ENCODE data around the gene ICAM5.
A peak's percentile ranks its signal among the peaks of the same experiment; 100 is the strongest.
"Not testable (repeated sequence)": the region's sequence is repeated elsewhere in the genome, so short reads cannot be mapped to it uniquely, and the experiment has no call there.

The ICAM5 gene
- long read RNA-seq, donor 1 = 0 reads
- long read RNA-seq, donor 2 = 0 reads
- long read RNA-seq, donor 3, partial matches to known transcripts = 0 of 1 reads
- long read RNA-seq, donor 3, other reads (novel, unspliced or antisense) = 0 of 1 reads
- long read RNA-seq, donor 4 = 0 reads
- long read RNA-seq, donor 5 = 0 reads
- long read RNA-seq, donor 6 = 0 reads
- long read RNA-seq, donor 7 = 0 reads
- long read RNA-seq, donor 8 = 0 reads

GRCh38 chr19:10289836-10290356 is at the start of gene ICAM5:
Gene ICAM5 (plus strand): TSS chr19:10289952. CDS start chr19:10290044, 92 bp downstream.
- peak; percentile 20 for DNase-seq

DNA sequence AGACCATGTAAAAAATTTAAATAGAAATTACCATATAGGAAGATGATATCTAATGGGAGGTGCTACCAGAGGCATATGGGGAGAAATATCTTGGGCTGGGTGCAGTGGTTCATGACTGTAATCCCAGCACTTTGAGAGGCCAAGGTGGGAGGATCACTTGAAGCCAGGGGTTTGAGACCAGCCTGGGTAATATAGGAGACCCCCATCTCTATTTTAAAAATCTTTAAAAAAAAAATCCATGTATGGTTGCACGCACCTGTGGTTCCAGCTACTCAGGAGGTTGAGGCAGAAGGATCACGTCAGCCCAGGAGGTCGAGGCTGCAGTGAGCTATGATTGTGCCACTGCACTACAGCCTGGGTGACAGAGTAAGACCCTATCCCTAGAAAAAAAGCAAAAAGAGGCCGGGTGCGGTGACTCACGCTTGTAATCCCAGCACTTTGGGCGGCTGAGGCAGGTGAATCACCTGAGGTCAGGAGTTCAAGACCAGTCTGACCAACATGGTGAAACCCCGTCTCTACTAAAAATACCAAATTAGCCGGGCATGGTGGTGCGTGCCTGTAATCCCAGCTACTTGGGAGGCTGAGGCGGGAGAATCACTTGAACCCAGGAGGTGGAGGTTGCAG is 47.8 kb upstream of the ICAM5 start:
- not testable (repeated sequence) for DNase-seq

- DNase-seq = no peak
These were observed 46.1 kb upstream of the ICAM5 start for GRCh38 chr19:10243606-10244005.

- no peak for DNase-seq
These were observed 44.4 kb upstream of the ICAM5 start for GRCh38 chr19:10245189-10245939.

- no peak for DNase-seq
These were observed 43.2 kb upstream of the ICAM5 start for GRCh38 chr19:10246511-10246910.

- DNase-seq = peak; percentile 100
These were observed 37.7 kb upstream of the ICAM5 start, which contains the start of gene MRPL4 for GRCh38 chr19:10251792-10252694. Gene MRPL4 (plus strand): TSS chr19:10252214. CDS start chr19:10252254, 40 bp downstream.

DNA sequence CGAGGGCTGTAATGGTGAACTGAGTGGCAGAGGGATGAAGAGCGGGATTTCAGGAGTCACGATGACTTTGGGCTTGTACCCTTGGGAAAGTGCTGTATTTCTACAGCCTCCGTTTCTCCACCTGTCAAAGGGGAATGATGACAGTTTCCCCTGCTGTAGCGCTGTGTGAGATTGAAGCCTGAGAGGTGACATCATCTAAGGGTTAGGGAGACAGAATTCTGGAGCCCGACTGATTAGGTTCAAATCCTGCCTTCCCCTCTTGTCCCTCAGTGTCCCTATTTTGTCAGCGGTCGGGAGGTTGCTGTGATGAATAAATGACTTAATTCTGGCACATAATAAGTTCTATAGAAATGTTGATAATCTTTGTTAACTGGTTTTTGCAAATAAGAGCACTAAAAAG is 37.0 kb upstream of the ICAM5 start:
- DNase-seq = no peak

DNA sequence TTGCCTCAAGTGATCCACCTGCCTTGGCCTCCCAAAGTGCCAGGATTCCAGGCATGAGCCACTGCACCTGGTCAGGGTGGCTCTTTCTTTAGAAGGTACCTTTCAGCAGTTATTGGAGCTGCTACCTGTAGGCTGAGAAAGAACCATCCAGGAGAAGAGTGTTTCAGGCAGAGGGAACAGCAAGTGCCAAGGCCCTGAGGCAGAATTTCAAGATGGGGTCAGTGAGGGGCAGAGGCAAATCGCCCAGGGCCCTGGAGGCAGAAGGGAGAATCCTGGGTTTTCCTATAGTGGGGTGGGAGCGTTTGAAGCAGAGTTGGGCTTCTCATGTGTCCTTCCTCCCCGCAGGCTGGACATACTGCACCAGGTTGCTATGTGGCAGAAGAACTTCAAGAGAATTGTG is 35.5 kb upstream of the ICAM5 start:
- no peak for DNase-seq

DNA sequence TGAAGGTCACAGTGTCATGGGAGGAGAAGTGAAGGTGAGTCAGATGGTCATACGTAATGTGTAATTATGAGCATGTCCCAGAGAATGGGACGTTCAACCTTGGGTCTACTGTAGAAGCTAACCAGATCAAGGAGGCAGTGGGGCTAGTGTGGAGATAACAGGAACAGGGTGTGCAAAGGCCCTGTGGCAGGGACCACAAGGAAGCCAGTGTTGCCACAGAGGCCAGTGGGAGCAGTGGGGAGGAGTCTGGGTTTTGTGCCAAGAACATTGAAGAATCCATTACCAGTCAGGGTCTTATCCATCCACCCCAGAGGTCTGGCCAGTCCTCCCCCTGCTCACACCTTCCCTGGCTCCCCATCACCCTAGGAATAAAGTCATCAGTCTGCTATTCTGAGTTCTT is 34.4 kb upstream of the ICAM5 start:
- no peak for DNase-seq

DNA sequence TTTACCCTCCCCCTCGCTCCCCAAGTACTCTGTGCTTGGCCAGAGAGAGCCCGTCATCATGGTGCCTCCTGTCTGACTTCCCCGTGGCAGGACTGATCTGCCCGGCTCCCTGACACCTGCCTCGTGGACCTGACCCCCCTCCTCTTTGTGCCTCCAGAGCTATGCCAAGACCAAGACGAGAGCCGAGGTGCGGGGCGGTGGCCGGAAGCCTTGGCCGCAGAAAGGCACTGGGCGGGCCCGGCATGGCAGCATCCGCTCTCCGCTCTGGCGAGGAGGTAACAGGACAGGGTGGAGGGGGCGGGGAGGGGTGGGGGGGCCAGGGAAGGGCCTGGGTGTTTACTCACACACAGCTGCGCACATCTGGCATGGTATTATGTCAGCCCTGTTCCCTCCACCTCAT is 33.2 kb upstream of the ICAM5 start:
- DNase-seq = no peak

- DNase-seq = no peak
These were observed 32.7 kb upstream of the ICAM5 start for GRCh38 chr19:10256970-10257615.

DNA sequence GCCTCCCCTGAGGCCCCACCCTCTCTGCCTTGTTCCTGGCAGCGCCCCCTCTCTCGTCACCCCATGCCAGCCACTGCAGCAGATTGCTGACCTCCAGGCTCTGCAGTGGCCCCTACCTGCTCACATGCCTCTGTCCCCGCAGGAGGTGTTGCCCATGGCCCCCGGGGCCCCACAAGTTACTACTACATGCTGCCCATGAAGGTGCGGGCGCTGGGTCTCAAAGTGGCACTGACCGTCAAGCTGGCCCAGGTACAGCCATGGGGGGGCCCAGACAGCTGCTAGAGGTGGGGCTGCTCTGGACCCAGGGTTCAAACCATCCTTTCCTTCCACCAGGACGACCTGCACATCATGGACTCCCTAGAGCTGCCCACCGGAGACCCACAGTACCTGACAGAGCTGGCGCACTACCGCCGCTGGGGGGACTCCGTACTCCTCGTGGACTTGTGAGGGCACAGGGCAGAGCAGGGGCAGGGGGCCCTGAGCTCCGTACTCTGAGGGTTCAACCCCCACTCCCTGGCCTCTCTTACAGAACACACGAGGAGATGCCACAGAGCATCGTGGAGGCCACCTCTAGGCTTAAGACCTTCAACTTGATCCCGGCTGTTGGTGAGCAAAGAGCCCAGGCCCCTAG is 31.6 kb upstream of the ICAM5 start:
- DNase-seq = no peak

DNA sequence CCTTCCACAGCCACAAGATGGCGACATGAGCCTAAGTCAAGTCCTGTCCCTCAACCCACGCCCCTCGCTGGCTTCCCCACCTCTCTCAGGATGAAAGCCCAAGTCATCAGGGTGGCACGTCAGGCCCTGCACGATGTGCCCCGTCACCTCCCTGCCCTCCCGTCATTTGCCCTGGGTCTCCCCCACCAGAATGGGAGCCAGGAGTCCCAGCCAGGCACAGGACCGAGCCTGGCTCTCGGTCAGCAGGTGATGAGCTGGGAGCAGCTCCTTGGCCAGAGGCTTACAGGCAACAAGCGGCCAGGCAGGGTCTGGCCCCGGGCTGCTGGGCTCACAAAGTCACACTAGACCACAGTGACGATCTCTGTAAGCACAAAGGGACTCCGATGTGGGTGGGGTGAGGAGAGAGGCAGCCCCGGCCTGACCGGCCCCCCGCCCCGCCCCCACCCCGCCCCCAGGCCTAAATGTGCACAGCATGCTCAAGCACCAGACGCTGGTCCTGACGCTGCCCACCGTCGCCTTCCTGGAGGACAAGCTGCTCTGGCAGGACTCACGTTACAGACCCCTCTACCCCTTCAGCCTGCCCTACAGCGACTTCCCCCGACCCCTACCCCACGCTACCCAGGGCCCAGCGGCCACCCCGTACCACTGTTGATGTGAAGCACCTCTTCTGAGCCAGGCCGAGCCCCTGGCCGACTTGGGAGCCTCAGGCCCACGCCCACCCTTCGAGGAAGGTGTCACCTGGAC is 30.4 kb upstream of the ICAM5 start:
- DNase-seq = peak; percentile 59

DNA sequence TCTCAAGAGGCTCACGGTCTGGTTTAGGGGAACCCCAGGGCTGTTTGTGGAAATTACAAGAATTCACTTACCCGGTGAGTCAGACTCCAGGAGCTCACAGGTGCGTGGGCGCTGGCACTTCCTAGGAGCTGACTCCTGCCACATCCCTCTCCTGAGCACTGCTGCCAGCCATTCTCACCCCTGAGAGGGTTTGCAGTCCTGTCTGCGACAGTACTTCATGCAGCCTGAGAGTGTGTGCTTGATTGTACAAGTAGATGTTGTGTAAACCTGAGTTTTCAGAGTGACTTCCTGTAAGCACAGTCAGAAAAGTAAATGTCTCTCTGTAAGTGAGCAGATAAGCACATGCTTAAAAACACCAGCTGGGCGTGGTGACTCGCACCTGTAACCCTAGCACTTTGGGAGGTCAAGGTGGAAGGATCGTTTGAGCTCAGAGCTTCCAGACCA is 29.6 kb upstream of the ICAM5 start:
- DNase-seq = no peak

DNA sequence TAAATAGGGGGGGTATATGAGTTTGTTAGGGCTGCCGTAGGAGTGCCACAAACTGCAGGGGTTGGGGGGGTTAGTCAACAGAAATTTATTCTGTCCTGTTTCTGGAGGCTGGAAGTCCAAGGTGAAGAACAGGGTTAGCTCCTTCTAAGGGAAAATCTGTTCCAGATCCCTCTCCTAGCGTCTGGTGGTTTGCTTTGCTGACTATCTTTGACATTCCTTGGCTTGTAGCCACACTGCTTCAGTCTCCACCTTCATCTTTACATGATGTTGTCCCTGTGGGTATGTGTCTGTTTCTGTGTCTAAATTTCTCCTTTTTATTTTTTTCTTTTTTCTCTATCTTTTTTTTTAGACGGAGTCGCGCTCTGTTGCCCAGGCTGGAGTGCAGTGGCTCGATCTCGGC is 27.0 kb upstream of the ICAM5 start:
- no peak for DNase-seq

DNA sequence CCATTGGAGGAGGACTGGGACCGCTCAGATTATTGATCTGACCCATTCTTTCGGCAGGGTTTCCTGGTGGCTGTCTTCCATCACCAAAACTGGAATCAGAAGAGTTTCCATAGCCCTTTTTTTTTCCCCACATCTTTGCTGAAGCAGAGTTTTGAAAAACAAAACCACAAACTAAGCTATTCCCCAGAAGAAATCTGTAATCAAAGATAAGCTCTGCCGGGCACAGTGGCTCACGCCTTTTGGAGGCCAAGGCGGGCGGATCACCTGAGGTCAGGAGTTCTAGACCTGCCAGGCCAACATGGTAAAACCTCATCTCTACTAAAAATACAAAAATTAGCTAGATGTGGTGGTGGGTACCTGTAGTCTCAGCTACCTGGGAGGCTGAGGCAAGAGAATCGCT is 23.0 kb upstream of the ICAM5 start:
- no peak for DNase-seq

GRCh38 chr19:10268071-10268470 is 21.7 kb upstream of the ICAM5 start:
- DNase-seq = no peak

DNA sequence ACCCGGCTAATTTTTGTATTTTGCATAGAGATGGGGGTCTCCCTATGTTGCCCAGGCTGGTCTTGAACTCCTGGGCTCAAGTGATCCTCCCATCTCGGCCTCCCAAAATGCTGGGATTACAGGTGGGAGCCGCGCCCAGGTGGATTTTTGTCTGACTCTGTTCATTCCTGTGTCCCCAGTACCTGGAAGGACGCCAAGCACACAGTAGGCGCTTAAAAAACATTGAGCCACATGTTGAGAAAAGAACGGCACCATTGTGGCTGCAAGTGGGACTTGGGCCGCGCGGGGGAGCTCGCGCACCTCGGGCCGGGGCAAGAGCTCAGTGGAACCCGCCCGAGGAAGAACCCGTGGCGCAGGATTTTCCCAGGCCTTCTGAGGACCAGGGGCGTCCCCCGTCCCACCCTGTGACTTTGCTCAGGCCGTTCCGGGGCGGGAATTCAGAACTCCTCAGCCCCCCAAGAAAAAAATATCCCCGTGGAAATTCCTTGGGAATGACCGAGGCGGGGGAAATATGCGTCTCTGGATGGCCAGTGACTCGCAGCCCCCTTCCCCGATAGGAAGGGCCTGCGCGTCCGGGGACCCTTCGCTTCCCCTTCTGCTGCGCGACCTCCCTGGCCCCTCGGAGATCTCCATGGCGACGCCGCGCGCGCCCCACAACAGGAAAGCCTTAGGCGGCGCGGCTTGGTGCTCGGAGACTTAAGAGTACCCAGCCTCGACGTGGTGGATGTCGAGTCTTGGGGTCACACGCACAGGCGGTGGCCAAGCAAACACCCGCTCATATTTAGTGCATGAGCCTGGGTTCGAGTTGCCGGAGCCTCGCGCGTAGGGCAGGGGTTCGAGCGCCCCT is 20.2 kb upstream of the ICAM5 start:
- DNase-seq = peak; percentile 79

DNA sequence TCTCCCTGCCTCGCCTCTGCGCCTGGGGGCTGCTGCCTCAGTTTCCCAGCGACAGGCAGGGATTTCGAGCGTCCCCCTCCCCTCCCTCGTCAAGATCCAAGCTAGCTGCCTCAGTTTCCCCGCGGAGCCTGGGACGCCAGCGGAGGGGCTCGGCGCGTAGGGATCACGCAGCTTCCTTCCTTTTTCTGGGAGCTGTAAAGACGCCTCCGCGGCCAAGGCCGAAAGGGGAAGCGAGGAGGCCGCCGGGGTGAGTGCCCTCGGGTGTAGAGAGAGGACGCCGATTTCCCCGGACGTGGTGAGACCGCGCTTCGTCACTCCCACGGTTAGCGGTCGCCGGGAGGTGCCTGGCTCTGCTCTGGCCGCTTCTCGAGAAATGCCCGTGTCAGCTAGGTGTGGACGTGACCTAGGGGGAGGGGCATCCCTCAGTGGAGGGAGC is 19.6 kb upstream of the ICAM5 start:
- DNase-seq = peak; percentile 42
